ENCODE measurements around the gene GRPEL1. TPM values are rescaled to one million over a fixed set of nuclear protein-coding genes. Genes with fewer than 3 reads are reported as not detected.

The GRPEL1 gene
- total and polyA plus RNA-seq, 2 of the 8 experiments (the other 6 are each of a cell fraction or from before 2014, with no cell fraction given) = 13.5 to 39.9 TPM

DNA sequence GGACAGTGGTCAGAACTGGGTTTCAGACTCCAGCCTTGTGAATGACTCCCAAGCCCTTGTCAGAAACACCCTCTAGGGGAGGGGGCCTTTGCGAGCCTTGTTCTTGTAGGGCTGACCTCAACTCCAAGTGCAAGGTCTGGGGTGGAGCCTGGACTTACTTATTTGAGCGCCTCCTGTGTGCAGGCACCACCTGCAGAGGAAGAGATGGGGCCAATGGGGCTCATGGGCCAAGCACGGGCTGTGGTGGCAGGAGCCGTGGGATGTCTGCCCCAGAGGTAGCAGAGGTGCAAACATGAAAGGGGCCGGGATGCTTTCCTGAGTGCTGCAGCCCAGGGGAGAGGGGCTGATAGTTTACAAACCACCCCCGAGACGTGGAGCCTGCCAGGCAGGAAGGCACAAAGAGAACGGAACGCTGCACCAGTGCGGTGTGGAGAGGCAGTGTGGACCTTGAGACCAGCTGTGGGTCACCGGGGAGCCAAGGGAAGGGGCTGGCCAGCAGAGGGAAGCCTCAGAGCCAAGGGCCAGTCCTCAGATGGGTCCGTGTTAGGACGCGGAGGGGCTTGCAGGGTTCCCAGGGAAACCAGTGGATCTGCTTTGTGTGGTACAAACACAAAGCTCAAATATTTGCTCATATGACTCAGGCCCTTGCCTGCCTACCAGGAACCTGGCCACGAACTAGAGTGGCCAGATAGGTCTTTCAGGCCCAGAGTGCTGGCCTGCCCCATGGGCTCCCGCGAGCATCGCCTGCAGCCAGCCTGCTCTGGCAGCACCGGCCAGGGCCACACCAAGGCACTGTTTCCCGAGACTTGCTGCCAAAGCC, 33.4 kb downstream of the GRPEL1 start:
- no peak overlapping the region for H4K5ac ChIP-seq (ENCODE audit: insufficient read length, low read depth, low read length)
- H3K4ac ChIP-seq (replicated peaks; ENCODE audit: insufficient read length, low read depth, low read length) = no peak overlapping the region
- no peaks in the 10 kb centered on the region for H3K79me2 ChIP-seq (ENCODE audit: control insufficient read depth in 1 of 2, insufficient read depth in 2 of 2, low read length in 2 of 2)
- no peak overlapping the region for H3K9ac ChIP-seq (replicated peaks in 1 of 4; ENCODE audit: extremely low read depth in 1 of 4, low read depth in 3 of 4, low read length in 3 of 4)
- H3K18ac ChIP-seq (ENCODE audit: extremely low read depth, low read length) = no peak overlapping the region
- no peak for FAIRE-seq
- H4K91ac ChIP-seq (replicated peaks; ENCODE audit: insufficient read length, low read length) = no peak overlapping the region
- no peaks in the 10 kb centered on the region for H3K4me1 ChIP-seq (replicated peaks in 1 of 4; ENCODE audit: control insufficient read depth in 3 of 4, insufficient read depth in 4 of 4, low read length in 3 of 4)
- H3K79me1 ChIP-seq (ENCODE audit: low read depth, low read length) = no peaks in the 10 kb centered on the region
- TF ChIP-seq CTBP2 (IDR thresholded peaks at IDR 0.05; ENCODE audit: borderline replicate concordance, insufficient read depth, insufficient read length, low read length) (no peak), JUN (IDR thresholded peaks at IDR 0.05; ENCODE audit: low read depth, low read length) (no peak), POLR2A (IDR thresholded peaks at IDR 0.05; ENCODE audit: control extremely low read depth in 1 of 2, low read depth in 2 of 2, low read length in 2 of 2) (no peak), CHD2 (IDR thresholded peaks at IDR 0.05; ENCODE audit: low read length) (no peak)
- no peak overlapping the region for H4K8ac ChIP-seq (ENCODE audit: extremely low read depth, insufficient read depth, low read length)
- no peak for DNase-seq (ENCODE audit: low read depth in 1 of 2, low spot score in 2 of 2)
- no peak overlapping the region for H3K56ac ChIP-seq (replicated peaks; ENCODE audit: insufficient read length, low read depth, low read length)
- no peak overlapping the region for H3K4me2 ChIP-seq (ENCODE audit: insufficient read depth in 1 of 2, low read depth in 2 of 2, low read length in 2 of 2)
- no peaks in the 10 kb centered on the region for H3K23me2 ChIP-seq (ENCODE audit: low read depth, low read length)
- H3K4me3 ChIP-seq (ENCODE audit: extremely low read depth in 1 of 4, insufficient read depth in 2 of 4, low read depth in 3 of 4, low read length in 4 of 4) = no peak overlapping the region
- no peak overlapping the region for H3K27ac ChIP-seq (ENCODE audit: low read depth, low read length)
- no peak overlapping the region for H2AK5ac ChIP-seq (ENCODE audit: low read depth, low read length)
- no peak overlapping the region for H2AFZ ChIP-seq (ENCODE audit: low read length)
- CTCF ChIA-PET (ENCODE audit: partially characterized antibody) = interaction anchor here (1.0 to 1.2 kb wide), 5 partner anchors 8 to 29 kb away, joined by 3 to 5 read pairs (median 4); partner anchors contain the start of gene TADA2B
- no peak overlapping the region for H2BK20ac ChIP-seq (ENCODE audit: low read length)
- peaks cover 4 to 23% (median 14%) of the 10 kb centered on the region in 4 experiments; a peak in 7 of 8 replicates for H3K36me3 ChIP-seq (ENCODE audit: control insufficient read depth in 2 of 4, insufficient read depth in 4 of 4, low read length in 3 of 4)
- POLR2A ChIA-PET (ENCODE audit: partially characterized antibody) = interaction anchor here (0.6 to 2.6 kb wide), 3 partner anchors 10 to 125 kb away, joined by 3 to 8 read pairs (median 3); no protein-coding TSS in a partner anchor
- WGBS, 2 experiments (ENCODE audit: extremely low coverage in 1 of 2, insufficient coverage in 1 of 2, insufficient read length in 1 of 2, insufficient replicate concordance in 2 of 2, low coverage in 1 of 2, low lambda C conversion rate in 2 of 2, missing lambda C conversion rate in 1 of 2) = 84% methylated on average over 19 of the region's 20 CpGs; no CpG with 5 or more reads in 1 of the 2 experiments
- H3K9me3 ChIP-seq (ENCODE audit: insufficient read depth in 2 of 2, low read depth in 1 of 2, low read length in 1 of 2) = no peaks in the 10 kb centered on the region
- no peak overlapping the region for H2BK12ac ChIP-seq (ENCODE audit: low read depth, low read length)
- H3K14ac ChIP-seq (ENCODE audit: insufficient read length) = no peak overlapping the region
- H4K20me1 ChIP-seq (replicated peaks in 1 of 2; ENCODE audit: control insufficient read depth in 1 of 2, insufficient read depth in 2 of 2, low read length in 2 of 2) = peaks cover 8% of the 10 kb centered on the region in 2 experiments
- no peaks in the 10 kb centered on the region for H3K27me3 ChIP-seq (replicated peaks in 1 of 4; ENCODE audit: control insufficient read depth in 3 of 4, extremely low read depth in 1 of 4, insufficient read depth in 3 of 4, low read length in 3 of 4)
- no peak overlapping the region for H2BK5ac ChIP-seq (ENCODE audit: low read depth, low read length)
- no peak overlapping the region for H2BK120ac ChIP-seq (replicated peaks; ENCODE audit: low read depth, low read length)
- H3K23ac ChIP-seq (ENCODE audit: insufficient read length) = no peak overlapping the region
- H2BK15ac ChIP-seq (ENCODE audit: low read length) = no peak overlapping the region
